ENCODE data around the gene TMEM255A. TPM values are rescaled to one million over a fixed set of nuclear protein-coding genes. Genes with fewer than 3 reads are reported as not detected.

The TMEM255A gene
- total RNA-seq, 2 donors from 2014 or later = 0.22 to 0.35 TPM

DNA sequence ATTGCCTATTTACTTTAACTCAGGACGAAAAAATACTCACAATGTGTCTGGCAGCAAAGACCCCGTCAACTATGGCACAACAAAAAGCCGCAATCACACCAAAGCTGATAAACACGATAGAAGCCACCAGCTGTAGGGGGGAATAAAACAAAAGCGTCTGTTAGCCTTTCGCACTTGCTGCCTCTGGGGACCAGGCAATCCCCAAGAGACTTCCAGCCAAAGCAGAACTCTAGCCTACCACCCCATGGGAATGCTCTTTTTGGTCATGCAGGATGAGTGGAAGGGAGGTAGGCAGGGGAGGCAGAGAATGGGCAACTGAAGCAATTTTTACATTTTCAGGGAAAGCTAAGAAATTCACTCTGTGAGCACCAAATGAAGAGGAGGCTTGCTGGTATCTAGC lies 20.1 kb downstream of the TMEM255A start:
- Mint-ChIP-seq H3K27ac (no peak overlapping the region), H3K4me1 (peaks cover 5% of the 10 kb centered on the region), H3K9me3 (peaks cover 45% of the 10 kb centered on the region), H3K27me3 (ENCODE audit: insufficient read depth) (no peaks in the 10 kb centered on the region), H3K36me3 (ENCODE audit: low read depth) (no peaks in the 10 kb centered on the region), H3K4me3 (no peak overlapping the region)
- H3K9ac ChIP-seq (ENCODE audit: extremely low read depth, low read length, poor library complexity, severe bottlenecking) = no peak overlapping the region
- WGBS, 2 experiments (ENCODE audit: insufficient coverage in 1 of 2, insufficient read length in 1 of 2) = 85% methylated on average over 4 of the region's 6 CpGs; no CpG with 5 or more reads in 1 of the 2 experiments
- H3K27me3 ChIP-seq (ENCODE audit: control insufficient read depth, insufficient read depth, low read length, poor library complexity, severe bottlenecking) = no peaks in the 10 kb centered on the region
- no peaks in the 10 kb centered on the region for H3K4me1 ChIP-seq (ENCODE audit: control insufficient read depth, insufficient read depth, low read length)
- H3K27ac ChIP-seq (ENCODE audit: low read depth, low read length) = no peak overlapping the region
- DNase-seq = no peak
- no peaks in the 10 kb centered on the region for H3K36me3 ChIP-seq (ENCODE audit: control insufficient read depth, insufficient read depth, low read length)
- no peaks in the 10 kb centered on the region for H3K9me3 ChIP-seq (ENCODE audit: control insufficient read depth, low read length)
- H3K4me3 ChIP-seq (ENCODE audit: low read length) = no peak overlapping the region
- TF ChIP-seq, protein P1, sequence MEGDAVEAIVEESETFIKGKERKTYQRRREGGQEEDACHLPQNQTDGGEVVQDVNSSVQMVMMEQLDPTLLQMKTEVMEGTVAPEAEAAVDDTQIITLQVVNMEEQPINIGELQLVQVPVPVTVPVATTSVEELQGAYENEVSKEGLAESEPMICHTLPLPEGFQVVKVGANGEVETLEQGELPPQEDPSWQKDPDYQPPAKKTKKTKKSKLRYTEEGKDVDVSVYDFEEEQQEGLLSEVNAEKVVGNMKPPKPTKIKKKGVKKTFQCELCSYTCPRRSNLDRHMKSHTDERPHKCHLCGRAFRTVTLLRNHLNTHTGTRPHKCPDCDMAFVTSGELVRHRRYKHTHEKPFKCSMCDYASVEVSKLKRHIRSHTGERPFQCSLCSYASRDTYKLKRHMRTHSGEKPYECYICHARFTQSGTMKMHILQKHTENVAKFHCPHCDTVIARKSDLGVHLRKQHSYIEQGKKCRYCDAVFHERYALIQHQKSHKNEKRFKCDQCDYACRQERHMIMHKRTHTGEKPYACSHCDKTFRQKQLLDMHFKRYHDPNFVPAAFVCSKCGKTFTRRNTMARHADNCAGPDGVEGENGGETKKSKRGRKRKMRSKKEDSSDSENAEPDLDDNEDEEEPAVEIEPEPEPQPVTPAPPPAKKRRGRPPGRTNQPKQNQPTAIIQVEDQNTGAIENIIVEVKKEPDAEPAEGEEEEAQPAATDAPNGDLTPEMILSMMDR (conservative IDR thresholded peaks at IDR 0.05) = no peak

DNA sequence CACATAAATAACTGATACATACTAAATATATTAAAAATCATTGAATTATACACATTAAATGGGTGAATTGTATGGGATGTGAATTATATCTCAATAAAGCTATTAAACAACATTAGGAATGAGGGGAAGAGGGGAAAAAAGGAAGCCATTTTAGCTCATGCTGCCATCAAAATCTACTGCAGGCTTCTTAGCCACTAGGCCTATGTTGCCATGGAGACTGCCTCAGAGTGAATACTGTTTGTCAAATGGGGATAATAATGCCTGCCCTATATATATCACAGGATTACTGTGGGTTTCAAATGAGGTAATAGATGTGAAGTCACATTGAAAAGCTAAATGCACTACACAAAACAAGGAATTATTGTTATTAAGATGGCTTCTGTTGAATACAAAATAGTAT lies 21.2 kb downstream of the TMEM255A start:
- no peak overlapping the region for H3K27ac ChIP-seq (ENCODE audit: low read depth, low read length)
- no peaks in the 10 kb centered on the region for H3K4me1 ChIP-seq (ENCODE audit: control insufficient read depth, insufficient read depth, low read length)
- no peaks in the 10 kb centered on the region for H3K27me3 Mint-ChIP-seq (ENCODE audit: insufficient read depth)
- H3K4me1 Mint-ChIP-seq = peaks cover 5% of the 10 kb centered on the region
- no peak for DNase-seq
- no peaks in the 10 kb centered on the region for H3K9me3 ChIP-seq (ENCODE audit: control insufficient read depth, low read length)
- H3K4me3 Mint-ChIP-seq = no peak overlapping the region
- H3K36me3 Mint-ChIP-seq (ENCODE audit: low read depth) = no peaks in the 10 kb centered on the region
- no peaks in the 10 kb centered on the region for H3K36me3 ChIP-seq (ENCODE audit: control insufficient read depth, insufficient read depth, low read length)
- no peak overlapping the region for H3K4me3 ChIP-seq (ENCODE audit: low read length)
- H3K27ac Mint-ChIP-seq = no peak overlapping the region
- H3K9ac ChIP-seq (ENCODE audit: extremely low read depth, low read length, poor library complexity, severe bottlenecking) = no peak overlapping the region
- H3K27me3 ChIP-seq (ENCODE audit: control insufficient read depth, insufficient read depth, low read length, poor library complexity, severe bottlenecking) = no peaks in the 10 kb centered on the region
- peaks cover 48% of the 10 kb centered on the region for H3K9me3 Mint-ChIP-seq
- TF ChIP-seq, protein P1 (conservative IDR thresholded peaks at IDR 0.05) = no peak

DNA sequence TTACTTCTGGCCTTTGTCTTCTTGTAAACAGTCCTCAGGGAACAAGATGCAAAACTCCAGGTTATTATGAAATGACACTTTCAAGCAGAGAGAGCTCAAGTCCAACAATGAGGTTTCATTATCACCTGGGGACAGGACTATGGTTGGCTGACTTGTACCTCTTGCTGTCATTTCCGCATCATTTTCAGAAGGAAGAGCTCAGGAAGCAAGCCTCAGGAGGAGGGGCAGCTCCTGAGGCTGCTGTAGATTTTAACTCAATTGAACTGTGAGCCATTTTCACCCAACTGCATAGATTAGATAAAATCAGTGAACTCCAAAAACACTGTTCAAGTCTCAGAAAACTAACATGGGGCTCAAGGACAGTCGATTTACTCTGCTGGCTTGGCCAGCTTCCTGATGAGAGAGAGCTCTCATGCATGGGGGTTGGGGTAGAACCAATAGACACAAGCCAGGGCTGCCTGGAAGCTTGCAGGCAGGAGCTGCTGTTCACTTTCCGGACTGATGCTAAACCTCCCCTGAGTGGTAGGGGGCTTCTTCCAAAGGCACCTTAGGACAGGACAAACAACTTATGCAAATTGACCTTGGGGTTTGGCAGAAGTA lies 23.6 kb downstream of the TMEM255A start:
- no peaks in the 10 kb centered on the region for H3K9me3 ChIP-seq (ENCODE audit: control insufficient read depth, low read length)
- Mint-ChIP-seq H3K27me3 (ENCODE audit: insufficient read depth) (peaks cover 2% of the 10 kb centered on the region), H3K9me3 (peaks cover 55% of the 10 kb centered on the region)

More for the DNA sequence above, 23.6 kb downstream of the TMEM255A start:
- Mint-ChIP-seq H3K27ac (no peak overlapping the region), H3K4me1 (peaks cover 5% of the 10 kb centered on the region), H3K36me3 (ENCODE audit: low read depth) (no peaks in the 10 kb centered on the region), H3K4me3 (no peak overlapping the region)
- Histone ChIP-seq H3K9ac (ENCODE audit: extremely low read depth, low read length, poor library complexity, severe bottlenecking) (no peak overlapping the region), H3K27me3 (ENCODE audit: control insufficient read depth, insufficient read depth, low read length, poor library complexity, severe bottlenecking) (no peaks in the 10 kb centered on the region), H3K4me3 (ENCODE audit: low read length) (no peak overlapping the region), H3K36me3 (ENCODE audit: control insufficient read depth, insufficient read depth, low read length) (no peaks in the 10 kb centered on the region), H3K27ac (ENCODE audit: low read depth, low read length) (no peak overlapping the region), H3K4me1 (ENCODE audit: control insufficient read depth, insufficient read depth, low read length) (no peaks in the 10 kb centered on the region)
- 86 to 100% methylated on average over 1 to 3 of the region's 3 CpGs for WGBS, 2 experiments (ENCODE audit: insufficient coverage in 1 of 2, insufficient read length in 1 of 2)
- no peak for DNase-seq
- TF ChIP-seq, protein P1 (conservative IDR thresholded peaks at IDR 0.05) = no peak

Measured in endodermal cell (in vitro differentiated cells).